CD1c-positive myeloid dendritic cell (primary cell): ENCODE results near the gene RABEPK.
"Not testable (repeated sequence)": the region's sequence is repeated elsewhere in the genome, so short reads cannot be mapped to it uniquely, and the experiment has no call there.

Experiments used
- DNase-seq: peaks from one replicate; pipeline ENCODE4 v3.0.0-alpha.2; 2016; ENCODE audit errors: extremely low spot score

The RABEPK gene

DNA sequence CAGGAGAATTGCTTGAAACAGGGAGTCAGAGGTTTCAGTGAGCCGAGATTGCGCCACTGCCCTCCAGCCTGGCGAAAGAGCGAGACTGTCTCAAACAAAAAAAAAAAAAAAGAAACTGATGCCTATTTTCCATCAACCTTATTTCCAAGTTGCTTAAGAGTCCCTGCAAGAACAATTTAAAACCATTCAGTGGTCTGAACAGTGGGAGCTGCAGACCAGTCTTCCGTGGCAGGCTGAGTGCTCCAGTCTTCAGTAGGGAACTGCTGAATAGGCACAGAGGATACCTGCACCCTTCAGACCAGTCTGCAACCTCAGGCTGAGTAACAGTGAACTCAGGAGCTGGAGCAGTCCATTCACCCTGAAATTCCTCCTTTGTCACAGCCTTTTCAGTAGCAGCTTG lies 5.9 kb upstream of the RABEPK start:
- not testable (repeated sequence) for DNase-seq

DNA sequence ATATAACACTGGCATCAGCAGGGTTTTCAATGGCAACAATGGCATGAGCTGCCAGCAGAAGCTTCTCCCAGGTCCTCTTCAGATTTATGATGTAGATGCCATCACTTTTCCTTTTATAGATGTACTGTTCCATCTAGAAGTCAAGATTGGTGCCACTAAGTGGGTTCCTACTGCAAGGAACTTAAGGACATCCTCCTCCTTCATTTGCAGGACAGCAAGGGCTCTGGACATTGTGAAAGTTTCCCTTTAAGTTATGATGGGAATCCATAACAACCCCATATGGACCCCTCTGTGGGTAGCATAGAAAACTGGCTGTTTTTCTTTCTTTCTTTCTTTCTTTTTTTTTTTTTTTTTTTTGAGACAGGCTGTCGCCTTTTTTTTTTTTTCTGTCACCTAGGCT lies 4.8 kb upstream of the RABEPK start:
- DNase-seq = not testable (repeated sequence)

DNA sequence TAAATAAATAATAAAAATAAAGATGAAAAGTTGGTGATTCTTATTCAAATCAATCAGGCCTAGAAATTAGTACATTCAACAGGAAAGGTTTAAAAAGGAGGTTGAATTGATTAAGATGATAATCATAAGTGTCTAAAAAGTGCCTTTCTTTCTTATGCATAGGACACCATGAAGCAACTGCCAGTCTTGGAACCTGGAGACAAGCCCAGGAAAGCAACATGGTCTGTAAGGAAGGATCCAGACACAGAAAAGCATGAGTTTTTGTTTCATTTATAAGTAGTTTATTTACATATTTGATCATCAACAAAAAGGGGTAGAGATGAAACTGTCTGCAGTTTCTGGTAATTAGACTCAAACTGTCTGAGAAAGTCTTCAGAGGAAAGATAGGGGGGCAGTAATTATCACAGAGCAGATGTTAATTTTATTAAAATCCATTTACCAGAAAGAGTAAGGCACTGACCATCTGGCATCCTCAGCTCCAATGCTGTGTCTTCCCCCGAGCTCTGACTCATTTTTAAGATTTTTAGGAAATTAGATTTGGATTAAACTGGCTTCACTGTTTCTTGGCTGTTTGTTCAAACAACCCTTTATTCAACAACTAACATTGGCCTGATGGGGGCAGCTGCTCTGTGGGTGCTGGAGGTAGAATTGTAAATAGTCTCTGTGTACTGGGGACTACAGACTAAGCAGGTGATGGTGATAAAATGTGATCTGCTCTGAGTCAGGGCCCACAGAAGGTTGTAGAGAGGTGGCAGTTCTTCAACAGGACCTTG lies 2.7 kb downstream of the RABEPK start:
- no peak for DNase-seq

DNA sequence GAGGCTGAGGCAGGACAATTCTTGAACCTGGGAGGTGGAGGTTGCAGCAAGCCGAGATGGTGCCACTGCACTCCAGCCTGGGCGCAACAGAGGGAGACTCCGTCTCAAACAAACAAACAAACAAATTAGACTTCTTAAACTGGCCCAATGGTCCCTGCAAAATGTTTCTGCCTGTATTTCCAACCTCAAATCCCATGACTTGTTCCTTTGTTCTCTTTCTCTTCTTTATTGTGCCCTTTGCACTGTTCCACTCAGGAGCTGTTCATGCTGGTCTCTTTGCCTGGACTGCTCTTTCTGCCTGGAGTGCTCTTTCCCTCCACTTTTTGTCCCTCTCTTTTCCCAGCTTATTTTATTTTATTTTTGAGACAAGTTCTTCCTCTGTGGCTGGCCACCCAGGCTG lies 4.1 kb downstream of the RABEPK start:
- no peak for DNase-seq

DNA sequence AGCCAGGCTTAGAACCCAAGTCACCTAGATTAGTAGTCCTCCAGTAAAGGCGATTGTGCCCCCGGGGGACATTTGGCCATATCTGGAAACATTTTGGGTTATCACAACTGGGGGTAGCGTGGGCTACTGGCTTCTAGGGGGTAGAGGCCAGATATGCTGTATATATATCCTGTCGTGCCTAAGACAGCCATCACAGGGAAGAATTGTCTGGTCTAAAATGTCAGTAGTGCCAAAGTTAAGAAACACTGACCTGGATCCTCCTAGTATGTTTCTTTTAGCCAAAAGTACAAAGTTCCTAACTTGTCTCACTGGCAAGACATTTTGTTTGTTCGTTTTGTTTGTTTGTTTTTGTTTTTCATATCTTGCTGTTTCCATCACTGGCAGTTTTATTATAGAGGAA lies 13.8 kb downstream of the RABEPK start:
- DNase-seq = no peak

DNA sequence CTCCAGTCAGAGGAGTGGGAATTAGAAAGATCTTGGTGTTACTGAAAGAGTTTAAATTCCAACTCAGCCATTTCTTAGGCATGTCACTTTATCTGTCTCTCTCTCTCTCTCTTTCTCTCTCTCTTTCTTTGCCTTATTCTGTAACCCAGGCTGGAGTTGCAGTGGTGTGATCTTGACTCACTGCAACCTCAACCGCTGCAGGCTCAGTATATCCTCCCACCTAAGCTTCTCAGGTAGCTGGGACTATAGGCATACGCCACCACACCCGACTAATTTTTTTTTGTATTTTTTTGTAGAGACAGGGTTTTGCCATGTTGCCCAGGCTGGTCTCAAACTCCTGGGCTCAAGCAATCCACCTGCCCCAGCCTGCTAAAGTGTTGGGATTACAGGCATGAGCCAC lies 18.3 kb downstream of the RABEPK start:
- no peak for DNase-seq

DNA sequence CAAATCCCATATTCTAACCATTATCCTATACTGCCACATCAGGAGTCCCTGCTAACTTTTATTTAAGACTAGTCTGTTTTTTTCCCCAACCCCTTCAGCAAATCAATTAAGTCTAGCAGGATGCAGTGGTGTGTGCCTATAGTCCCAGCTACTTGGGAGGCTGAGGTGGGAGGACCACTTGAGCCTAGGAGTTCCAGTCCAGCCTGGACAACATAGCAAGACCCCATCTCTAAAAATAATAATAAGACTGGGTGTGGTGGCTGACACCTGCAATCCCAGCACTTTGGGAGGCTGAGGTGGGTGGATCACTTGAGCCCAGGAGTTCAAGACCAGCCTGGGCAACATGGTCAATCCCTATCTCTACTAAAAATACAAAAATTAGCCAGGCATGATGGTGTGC lies 24.5 kb downstream of the RABEPK start:
- DNase-seq = not testable (repeated sequence)

DNA sequence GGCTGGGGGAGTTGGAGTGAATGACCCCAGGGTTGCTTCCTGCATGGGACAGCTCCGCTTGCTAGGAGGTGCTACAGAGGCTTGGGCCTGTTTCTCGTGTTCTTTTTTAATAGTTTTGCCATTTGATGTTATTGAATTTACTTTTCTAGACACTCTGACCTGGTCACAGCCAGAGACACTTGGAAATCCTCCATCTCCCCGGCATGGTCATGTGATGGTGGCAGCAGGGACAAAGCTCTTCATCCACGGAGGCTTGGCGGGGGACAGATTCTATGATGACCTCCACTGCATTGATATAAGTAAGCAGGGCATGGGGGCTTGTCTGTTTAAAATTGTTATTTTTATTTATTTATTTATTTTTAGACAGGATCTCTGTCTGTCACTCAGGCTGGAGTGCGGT lies 27.4 kb downstream of the RABEPK start:
- DNase-seq = no peak

DNA sequence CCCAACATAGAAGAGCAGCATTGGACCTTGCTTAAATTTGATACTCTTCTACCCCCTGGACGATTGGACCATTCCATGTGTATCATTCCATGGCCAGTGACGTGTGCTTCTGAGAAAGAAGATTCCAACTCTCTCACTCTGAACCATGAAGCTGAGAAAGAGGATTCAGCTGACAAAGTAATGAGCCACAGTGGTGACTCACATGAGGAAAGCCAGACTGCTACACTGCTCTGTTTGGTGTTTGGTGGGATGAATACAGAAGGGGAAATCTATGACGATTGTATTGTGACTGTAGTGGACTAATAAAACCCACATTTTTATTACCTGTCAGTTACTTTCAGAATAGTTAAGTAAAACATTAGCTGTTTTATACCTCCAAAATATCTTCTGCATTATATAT lies 33.3 kb downstream of the RABEPK start:
- no peak for DNase-seq

DNA sequence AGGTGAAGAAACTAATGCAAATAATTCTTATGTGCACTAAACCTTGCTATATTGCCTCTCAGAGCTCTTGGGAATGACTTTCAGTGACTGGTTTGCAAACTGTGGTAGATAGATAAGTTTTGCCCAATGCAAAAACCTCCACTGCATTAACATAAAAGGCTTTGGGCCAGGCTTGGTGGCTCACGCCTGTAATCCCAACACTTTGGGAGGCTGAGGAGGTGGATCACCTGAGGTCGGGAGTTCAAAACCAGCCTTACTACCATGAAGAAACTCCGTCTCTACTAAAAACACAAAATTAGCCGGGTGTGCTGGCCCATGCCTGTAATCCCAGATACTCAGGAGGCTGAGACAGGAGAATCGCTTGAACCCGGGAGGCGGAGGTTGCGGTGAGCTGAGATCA lies 33.8 kb downstream of the RABEPK start:
- not testable (repeated sequence) for DNase-seq

DNA sequence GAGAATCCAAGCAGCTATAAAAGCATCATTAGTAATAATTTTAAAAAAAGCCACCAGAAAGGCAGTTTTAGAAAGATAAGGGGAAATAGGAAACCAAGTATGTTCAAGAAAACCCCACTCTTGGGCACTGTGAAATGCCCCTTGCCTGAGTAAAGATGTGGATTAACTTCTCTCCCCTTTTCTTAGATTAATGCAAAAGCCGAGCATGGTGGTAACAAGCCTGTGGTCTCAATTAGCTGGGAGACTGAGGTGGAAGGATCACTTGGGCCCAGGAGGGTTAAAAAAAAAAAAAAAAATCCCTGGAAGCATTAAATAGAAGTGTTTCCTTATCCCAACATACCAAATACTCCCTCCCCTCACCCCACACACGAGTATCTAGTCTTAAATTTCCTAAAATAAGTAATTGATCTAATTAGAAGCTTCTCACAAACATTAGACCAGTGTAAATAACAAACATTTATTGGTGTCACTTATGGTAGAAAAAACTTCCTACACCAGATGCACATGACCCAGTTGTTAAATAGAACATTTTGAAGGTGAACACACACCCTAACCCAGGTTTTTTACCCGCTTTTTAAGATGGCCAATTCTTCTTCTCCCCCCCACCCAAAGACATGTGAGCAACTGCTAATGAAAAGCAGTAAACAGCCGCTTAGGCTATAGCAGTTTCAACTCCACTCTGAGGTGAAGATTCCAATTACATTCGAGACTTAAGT lies 35.6 kb downstream of the RABEPK start:
- no peak for DNase-seq

DNA sequence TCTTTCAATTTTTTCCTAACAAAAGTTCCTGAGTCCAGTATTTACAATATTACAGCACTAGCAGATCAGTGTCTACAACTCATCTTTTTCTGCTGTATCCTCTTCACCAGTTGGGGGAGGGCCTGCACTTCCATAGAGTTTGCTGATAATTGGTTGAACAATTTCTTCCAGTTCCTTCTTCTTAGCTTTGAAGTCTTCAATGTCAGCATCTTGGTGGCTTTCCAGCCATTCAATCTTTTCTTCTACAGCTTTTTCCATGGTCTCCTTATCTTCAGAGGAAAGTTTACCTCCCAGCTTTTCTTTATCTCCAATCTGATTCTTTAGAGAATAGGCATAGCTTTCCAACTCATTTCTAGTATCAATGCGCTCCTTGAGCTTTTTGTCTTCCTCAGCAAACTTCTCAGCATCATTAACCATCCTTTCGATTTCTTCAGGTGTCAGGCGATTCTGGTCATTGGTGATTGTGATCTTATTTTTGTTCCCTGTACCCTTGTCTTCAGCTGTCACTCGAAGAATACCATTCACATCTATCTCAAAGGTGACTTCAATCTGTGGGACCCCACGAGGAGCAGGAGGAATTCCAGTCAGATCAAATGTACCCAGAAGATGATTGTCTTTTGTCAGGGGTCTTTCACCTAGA lies 36.3 kb downstream of the RABEPK start:
- DNase-seq = not testable (repeated sequence)

DNA sequence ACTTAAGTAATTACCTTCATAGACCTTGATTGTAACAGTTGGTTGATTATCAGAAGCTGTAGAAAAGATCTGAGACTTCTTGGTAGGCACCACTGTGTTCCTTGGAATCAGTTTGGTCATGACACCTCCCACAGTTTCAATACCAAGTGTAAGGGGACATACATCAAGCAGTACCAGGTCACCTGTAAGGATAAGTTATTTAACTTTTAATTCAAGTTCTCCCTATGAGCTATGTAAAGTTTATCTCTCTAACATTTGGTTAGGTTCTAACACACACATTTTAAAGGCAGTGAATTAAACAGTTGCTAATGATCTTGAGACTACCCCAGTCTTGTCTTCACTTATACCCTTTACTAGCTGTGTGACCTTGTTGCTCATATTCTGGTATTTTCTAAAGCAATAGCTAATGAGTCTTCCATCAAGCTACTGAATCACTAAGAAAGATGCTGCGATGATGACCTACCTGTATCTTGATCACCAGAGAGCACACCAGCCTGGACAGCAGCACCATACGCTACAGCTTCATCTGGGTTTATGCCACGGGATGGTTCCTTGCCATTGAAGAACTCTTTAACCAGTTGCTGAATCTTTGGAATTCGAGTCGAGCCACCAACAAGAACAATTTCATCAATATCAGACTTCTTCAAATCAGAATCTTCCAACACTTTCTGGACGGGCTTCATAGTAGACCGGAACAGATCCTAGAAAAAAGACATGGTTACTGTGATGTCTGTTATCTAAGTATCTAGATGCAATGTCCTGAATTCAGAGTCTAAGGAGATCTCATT lies 38.0 kb downstream of the RABEPK start:
- no peak for DNase-seq

DNA sequence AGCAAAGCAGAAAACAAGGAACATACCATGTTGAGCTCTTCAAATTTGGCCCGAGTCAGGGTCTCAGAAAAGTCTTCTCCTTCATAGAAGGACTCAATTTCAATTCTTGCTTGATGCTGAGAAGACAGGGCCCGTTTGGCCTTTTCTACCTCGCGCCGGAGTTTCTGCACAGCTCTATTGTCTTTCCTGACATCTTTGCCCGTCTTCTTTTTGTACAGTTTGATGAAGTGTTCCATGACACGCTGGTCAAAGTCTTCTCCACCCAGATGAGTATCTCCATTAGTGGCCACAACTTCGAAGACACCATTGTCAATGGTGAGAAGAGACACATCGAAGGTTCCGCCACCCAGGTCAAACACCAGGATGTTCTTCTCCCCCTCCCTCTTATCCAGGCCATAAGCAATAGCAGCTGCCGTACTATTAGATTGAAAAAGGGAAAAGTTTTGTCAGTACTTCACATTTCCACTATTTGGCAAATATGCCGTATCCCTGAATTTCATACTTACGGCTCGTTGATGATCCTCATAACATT lies 38.6 kb downstream of the RABEPK start:
- DNase-seq = no peak

DNA sequence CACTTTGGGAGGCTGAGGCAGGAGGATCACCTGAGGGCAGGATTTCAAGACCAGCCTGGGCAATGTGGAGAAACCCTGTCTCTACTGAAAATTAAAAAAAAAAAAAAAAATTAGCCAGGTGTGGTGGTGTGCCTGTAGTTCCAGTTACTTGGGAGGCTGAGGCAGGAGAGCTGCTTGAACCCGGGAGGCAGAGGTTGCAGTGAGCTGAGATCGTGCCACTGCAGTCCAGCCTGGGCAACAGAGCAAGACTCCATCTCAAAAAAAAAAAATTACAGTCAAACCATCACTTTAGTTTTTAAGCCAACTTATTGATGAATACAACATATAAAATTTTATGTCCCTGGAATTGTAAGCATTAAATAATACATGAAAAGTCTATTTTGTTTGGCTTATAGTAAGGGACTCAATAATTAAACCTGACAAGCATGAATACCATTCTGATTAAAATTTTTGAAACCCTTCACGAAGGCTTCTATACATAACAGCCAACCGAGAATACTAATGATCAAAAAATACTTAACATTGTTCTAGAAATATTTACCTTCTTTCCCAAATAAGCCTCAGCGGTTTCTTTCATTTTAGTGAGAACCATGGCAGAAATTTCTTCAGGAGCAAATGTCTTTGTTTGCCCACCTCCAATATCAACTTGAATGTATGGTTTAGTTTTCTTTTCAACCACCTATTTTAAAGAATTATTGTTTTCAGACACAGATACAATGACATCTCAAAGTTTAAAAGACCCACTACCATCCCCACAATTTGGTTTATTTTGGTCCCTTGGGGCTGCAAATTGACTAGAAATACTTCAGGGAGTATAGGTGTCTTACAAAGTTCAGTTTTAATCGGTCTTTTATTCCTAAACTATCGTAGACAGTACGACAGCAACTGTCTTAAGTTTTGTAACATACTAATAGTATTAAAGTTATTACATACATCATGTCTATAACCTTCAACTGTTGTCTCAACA lies 39.6 kb downstream of the RABEPK start:
- DNase-seq = no peak

DNA sequence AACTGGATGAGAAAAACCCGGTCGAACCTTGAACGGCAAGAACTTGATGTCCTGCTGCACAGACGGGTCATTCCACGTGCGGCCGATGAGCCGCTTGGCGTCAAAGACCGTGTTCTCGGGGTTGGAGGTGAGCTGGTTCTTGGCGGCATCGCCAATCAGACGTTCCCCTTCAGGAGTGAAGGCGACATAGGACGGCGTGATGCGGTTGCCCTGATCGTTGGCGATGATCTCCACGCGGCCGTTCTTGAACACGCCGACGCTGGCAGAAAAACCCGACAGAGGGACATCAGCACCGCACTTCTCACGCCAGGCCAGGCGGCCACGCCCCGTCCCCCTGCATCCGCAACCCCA lies 40.3 kb downstream of the RABEPK start:
- DNase-seq = peak; percentile 48

DNA sequence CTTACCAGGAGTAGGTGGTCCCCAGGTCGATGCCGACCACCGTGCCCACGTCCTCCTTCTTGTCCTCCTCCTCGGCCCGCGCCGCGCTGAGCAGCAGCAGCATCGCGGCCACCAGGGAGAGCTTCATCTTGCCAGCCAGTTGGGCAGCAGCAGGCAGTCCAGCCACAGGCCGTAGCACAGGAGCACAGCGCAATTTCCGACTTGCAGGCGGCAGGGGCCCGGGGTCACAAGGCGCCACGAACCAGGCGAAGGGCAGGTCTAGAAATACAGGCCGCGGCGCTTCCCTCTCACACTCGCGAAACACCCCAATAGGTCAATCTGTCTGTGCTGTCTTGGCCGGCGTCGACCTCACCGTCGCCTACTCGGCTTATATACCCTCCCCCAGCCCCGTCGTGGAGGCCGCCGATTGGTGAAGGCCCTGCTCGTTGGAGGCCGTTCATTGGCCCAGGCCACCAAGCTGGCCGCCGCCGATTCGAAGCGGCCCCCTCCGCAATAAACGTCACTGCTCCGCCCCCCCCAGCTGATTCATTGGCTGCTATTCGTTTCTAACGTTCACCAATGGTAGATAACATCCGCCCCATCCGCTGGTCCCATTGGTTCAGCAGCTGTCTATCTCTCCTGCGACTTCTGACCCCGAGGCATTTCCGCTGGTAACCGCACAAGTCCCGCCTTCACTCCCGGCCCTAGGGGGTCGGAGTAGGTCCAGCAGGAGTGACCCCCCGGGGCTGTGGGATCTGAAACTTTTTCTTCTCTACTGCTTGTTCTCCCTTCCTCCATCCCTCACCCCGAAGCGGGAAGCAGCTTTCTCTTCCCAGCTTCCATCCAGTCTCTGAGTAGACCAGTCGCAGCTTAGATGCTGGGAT lies 40.9 kb downstream of the RABEPK start, which contains the start of gene HSPA5:
Gene HSPA5 (minus strand): TSS at position 344 of the 863 bp plus-strand sequence. CDS start 217 bp downstream, at position 127.
- peak; percentile 99 for DNase-seq

DNA sequence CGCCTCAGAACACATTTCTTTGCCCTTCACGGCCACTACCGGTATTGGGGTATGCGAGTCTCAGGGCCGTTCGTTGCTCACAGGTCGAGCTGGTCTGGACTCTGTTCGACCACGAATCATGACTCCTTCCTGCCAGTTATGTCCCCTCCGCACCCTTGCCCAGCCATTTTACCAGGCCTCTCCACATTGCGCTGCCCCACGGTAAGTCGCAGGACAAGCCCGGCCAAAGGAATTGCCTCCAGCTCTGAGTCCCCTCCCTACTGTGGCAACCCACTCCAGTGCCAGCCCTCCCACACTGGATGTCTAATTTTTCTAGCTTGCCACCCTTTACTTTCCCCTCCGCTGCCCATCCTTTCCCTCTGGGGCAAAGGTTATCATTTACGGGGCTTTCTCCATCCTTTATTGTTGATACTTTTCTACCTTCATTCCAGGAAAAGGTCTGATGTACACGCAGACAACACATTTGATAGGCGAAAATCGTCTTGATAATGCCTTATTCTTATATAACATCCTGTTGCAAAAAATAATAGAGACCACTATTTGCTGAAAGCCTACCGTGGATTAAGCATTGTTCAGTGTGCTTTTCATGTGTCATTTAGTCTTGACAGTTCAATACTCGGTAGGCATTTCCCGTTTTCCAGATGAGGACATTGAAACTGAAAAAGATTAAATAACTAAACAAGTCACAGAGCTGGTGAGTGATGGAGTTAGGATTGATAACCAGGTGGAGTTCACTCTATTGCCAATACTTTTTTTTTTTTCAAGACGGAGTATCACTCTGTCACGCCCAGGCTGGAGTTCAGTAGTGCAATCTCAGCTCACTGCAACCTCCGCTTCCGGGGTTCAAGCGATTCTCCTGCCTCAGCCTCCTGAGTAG lies 41.8 kb downstream of the RABEPK start:
- DNase-seq = peak; percentile 27
